K562 (cell line): ENCODE results near the gene PADI1. TPM values are rescaled to one million over a fixed set of nuclear protein-coding genes. Genes with fewer than 3 reads are reported as not detected.

Source experiments
- ATAC-seq: fragments of 200-7000 bp; cut with Tn5 transposase; 3 replicates; pipeline ENCODE4 v1.9.1; 2020; ENCODE audit warnings: moderate library complexity
- BruUV-seq: library from RNA; stranded (reverse); fragments of 400-500 nt; replicated peaks from 2 replicates; lab custom pipeline; 2021; lab: Mats Ljungman, UMichigan
- CTCF ChIA-PET: fragments of 300-600 bp; formaldehyde crosslinking; extraction: SDS; loops from one replicate; lab custom pipeline; 2021; ENCODE audit warnings: low intra/inter-chr PET ratio; lab: Yijun Ruan, JAX
- POLR2A ChIA-PET: fragments of 300-600, 350-650 bp; sonication (Branson Sonifier 250); formaldehyde crosslinking; extraction: SDS; loops from one replicate; lab custom pipeline; 2021; ENCODE audit warnings: antibody characterized with exemption, inconsistent platforms; lab: Yijun Ruan, JAX
- DNase-seq, 4 experiments: peaks; one replicate each; pipeline versions ENCODE4 v3.0.0 to v3.0.0-alpha.2; 2011 to 2018; ENCODE audit warnings: low spot score in 3 of 4, mixed read lengths in 3 of 4; ENCODE audit errors: extremely low read depth in 1 of 4
- FAIRE-seq: peaks from 2 replicates; lab custom pipeline; 2011; peaks lifted over from hg19 to GRCh38; lab: Jason Lieb, UNC
- H2AFZ ChIP-seq: 2 replicates; pipeline ENCODE4 v1.6.0; 2011; ENCODE audit warnings: low read depth, low read length, control low read depth, inconsistent platforms
- H3K27ac ChIP-seq: fragments of 200-600 bp; 3 replicates; pipeline ENCODE4 v1.8.0; 2011; ENCODE audit warnings: low read depth, mild to moderate bottlenecking, control low read depth, inconsistent platforms, low read length, moderate library complexity, mixed read lengths; ENCODE audit errors: extremely low read depth
- H3K27me3 ChIP-seq, 2 experiments: fragments of 300-600 bp in 1 of 2; 2 replicates in 1 of 2; 3 replicates in 1 of 2; pipeline versions ENCODE4 v1.6.0 to v1.8.0; 2011; ENCODE audit warnings: inconsistent platforms in 2 of 2, low read length in 2 of 2, mild to moderate bottlenecking in 1 of 2, mixed read lengths in 1 of 2, moderate library complexity in 1 of 2; ENCODE audit not compliant: control insufficient read depth in 2 of 2, insufficient read depth in 2 of 2
- H3K36me3 ChIP-seq: fragments of 300-600 bp; 3 replicates; pipeline ENCODE4 v1.8.0; 2011; ENCODE audit warnings: mild to moderate bottlenecking, low read length, inconsistent platforms; ENCODE audit not compliant: control insufficient read depth, insufficient read depth
- H3K4me1 ChIP-seq, 2 experiments: fragments of 200-600 bp in 1 of 2; replicated peaks in 1 of 2; 2 replicates in 1 of 2; 3 replicates in 1 of 2; pipeline versions ENCODE4 v1.5.1 to v1.8.0; 2011; ENCODE audit warnings: inconsistent platforms in 2 of 2, low read length in 2 of 2, mild to moderate bottlenecking in 1 of 2, mixed read lengths in 1 of 2, moderate library complexity in 1 of 2; ENCODE audit not compliant: control insufficient read depth in 2 of 2, insufficient read depth in 2 of 2
- H3K4me2 ChIP-seq: 2 replicates; pipeline ENCODE4 v1.6.1; 2011; ENCODE audit warnings: low read length, control low read depth, inconsistent platforms, mixed read lengths; ENCODE audit not compliant: insufficient read depth
- H3K4me3 ChIP-seq: fragments of 200-600 bp; sonication (generic), shearing (Covaris generic); 2 replicates; pipeline ENCODE4 v1.5.1; 2016; ENCODE audit warnings: control low read depth, inconsistent platforms
- H3K79me2 ChIP-seq: fragments of 200-600 bp; 3 replicates; pipeline ENCODE4 v1.8.0; 2011; ENCODE audit warnings: low read length, inconsistent platforms; ENCODE audit not compliant: control insufficient read depth, insufficient read depth
- H3K9ac ChIP-seq, 2 experiments: 2 replicates each; pipeline versions ENCODE4 v1.6.0 to v1.6.1; 2011; ENCODE audit warnings: low read depth in 2 of 2, low read length in 2 of 2, control low read depth in 1 of 2, inconsistent platforms in 1 of 2, mild to moderate bottlenecking in 1 of 2, mixed read lengths in 1 of 2; ENCODE audit not compliant: insufficient read depth in 1 of 2
- H3K9me1 ChIP-seq: one replicate; pipeline ENCODE4 v1.6.0; 2011; ENCODE audit warnings: inconsistent platforms, mild to moderate bottlenecking, low read length, moderate library complexity; ENCODE audit not compliant: control insufficient read depth, insufficient read depth
- H3K9me3 ChIP-seq: replicated peaks from 2 replicates; pipeline ENCODE4 v1.5.1; 2011; ENCODE audit warnings: low read depth, low read length, inconsistent platforms; ENCODE audit not compliant: control insufficient read depth, insufficient read depth
- H4K20me1 ChIP-seq: replicated peaks from 2 replicates; pipeline ENCODE4 v1.6.1; 2011; ENCODE audit warnings: low read length, inconsistent platforms, mixed read lengths; ENCODE audit not compliant: control insufficient read depth, insufficient read depth
- ADNP ChIP-seq: fragments of 200-800 bp; sonication (Bioruptor generic); IDR thresholded peaks from 2 replicates; pipeline ENCODE4 v1.6.1; 2016; ENCODE audit warnings: missing genetic modification characterization, missing compliant biosample characterization
- BRF1 ChIP-seq: IDR thresholded peaks from 3 replicates; pipeline ENCODE4 v1.6.1; 2011; ENCODE audit warnings: borderline replicate concordance, mild to moderate bottlenecking; ENCODE audit not compliant: insufficient read length; ENCODE audit errors: extremely low read depth
- CTCF ChIP-seq, 3 experiments: IDR thresholded peaks in 2 of 3; conservative IDR thresholded peaks in 1 of 3; 2 replicates each; pipeline ENCODE4 v1.5.1; 2011 to 2012; ENCODE audit warnings: low read length in 3 of 3, mild to moderate bottlenecking in 3 of 3, control low read depth in 2 of 3, improper control_type of control experiment in 1 of 3, inconsistent platforms in 1 of 3, low read depth in 1 of 3, mixed read lengths in 1 of 3, moderate library complexity in 1 of 3; ENCODE audit not compliant: insufficient read depth in 2 of 3
- NFXL1 ChIP-seq: fragments of 450-650 bp; formaldehyde crosslinking; IDR thresholded peaks from 2 replicates; pipeline ENCODE4 v1.4.0; 2021; ENCODE audit warnings: mild to moderate bottlenecking
- SNRNP70 ChIP-seq: fragments of 200-400 bp; formaldehyde crosslinking; optimal IDR thresholded peaks from 2 replicates; pipeline ENCODE3; 2017; ENCODE audit warnings: low read depth, low read length
- ZBTB8A ChIP-seq: fragments of 450-650 bp; IDR thresholded peaks from 2 replicates; pipeline ENCODE4 v1.6.1; 2018; ENCODE audit warnings: mild to moderate bottlenecking, moderate library complexity; ENCODE audit not compliant: partially characterized antibody
- ZNF696 ChIP-seq: fragments of 250-450 bp; sonication (Bioruptor Pico); conservative IDR thresholded peaks from 2 replicates; pipeline ENCODE4 v1.4.0; 2020; ENCODE audit warnings: mild to moderate bottlenecking, moderate library complexity
- ZNF76 ChIP-seq: fragments of 250-450 bp; sonication (Bioruptor Pico); IDR thresholded peaks from 2 replicates; pipeline ENCODE4 v1.4.0; 2020; ENCODE audit warnings: mild to moderate bottlenecking, moderate library complexity, borderline replicate concordance
- WGBS: fragments of 100-300 bp; shearing (Covaris generic); methylation state at CpG from one replicate; pipeline ENCODE4 v1.1.6; 2016; ENCODE audit warnings: low coverage, mixed read lengths; ENCODE audit not compliant: insufficient coverage; ENCODE audit errors: missing lambda C conversion rate; 5-methylcytosine and 5-hydroxymethylcytosine counted together
- in situ Hi-C: fragments of 300-500 bp; cut with MboI; formaldehyde crosslinking; loops from 4 replicates; pipeline ENCODE4 v1.15.0; 2018; ENCODE audit warnings: inconsistent platforms, mixed read lengths
- intact Hi-C: fragments of 100-400 bp; cut with micrococcal nuclease; formaldehyde crosslinking; loops from 2 replicates; pipeline ENCODE4 v1.14.2; 2022
- polyA plus RNA-seq, 8 experiments: library from polyadenylated mRNA; depleted of rRNA in 4 of 8; stranded (reverse) in 5 of 8; unstranded in 3 of 8; fragments of >200 nt; fragmentation: Nextera tagmentation in 2 of 8; fragmentation: Illumina TruSeq in 1 of 8; extraction: Ambion mirVana in 2 of 8; extraction: Trizol in 1 of 8; gene quantifications; 2 replicates each; pipeline versions ENCODE4 v1.2.1 to v1.2.3, GENCODE V29; 2011 to 2014; ENCODE audit warnings: inconsistent platforms in 1 of 8, missing spikeins in 1 of 8
- total RNA-seq, 7 experiments: library from RNA; depleted of rRNA in 6 of 7; stranded (reverse); fragments of >200 nt in 6 of 7; fragmentation: Illumina TruSeq in 2 of 7; extraction: Trizol in 2 of 7; gene quantifications; 2 replicates each; pipeline versions ENCODE4 v1.2.1 to v1.2.3, GENCODE V29; 2011 to 2021; ENCODE audit warnings: low replicate concordance in 1 of 7
- TF ChIP-seq, protein P1 (sequence below): fragments of 450-650 bp; IDR thresholded peaks from 2 replicates; pipeline ENCODE4 v1.7.1; 2018; ENCODE audit warnings: mild to moderate bottlenecking, low read depth; ENCODE audit not compliant: partially characterized antibody

Gene PADI1
- total and polyA plus RNA-seq, 9 of the 15 experiments (the other 6 are each of a cell fraction or from before 2014, with no cell fraction given) = not detected

- 0 out of 6 replicates have a peak, but pooled peaks of 1 of the 3 experiments have one; percentile 4 for TF ChIP-seq CTCF (IDR thresholded peaks at IDR 0.05 in 2 of 3, conservative IDR thresholded peaks at IDR 0.05 in 1 of 3; ENCODE audit: insufficient read depth in 2 of 3, low read depth in 1 of 3, low read length in 3 of 3)
- no peak for TF ChIP-seq SNRNP70
- TF ChIP-seq, protein P1, sequence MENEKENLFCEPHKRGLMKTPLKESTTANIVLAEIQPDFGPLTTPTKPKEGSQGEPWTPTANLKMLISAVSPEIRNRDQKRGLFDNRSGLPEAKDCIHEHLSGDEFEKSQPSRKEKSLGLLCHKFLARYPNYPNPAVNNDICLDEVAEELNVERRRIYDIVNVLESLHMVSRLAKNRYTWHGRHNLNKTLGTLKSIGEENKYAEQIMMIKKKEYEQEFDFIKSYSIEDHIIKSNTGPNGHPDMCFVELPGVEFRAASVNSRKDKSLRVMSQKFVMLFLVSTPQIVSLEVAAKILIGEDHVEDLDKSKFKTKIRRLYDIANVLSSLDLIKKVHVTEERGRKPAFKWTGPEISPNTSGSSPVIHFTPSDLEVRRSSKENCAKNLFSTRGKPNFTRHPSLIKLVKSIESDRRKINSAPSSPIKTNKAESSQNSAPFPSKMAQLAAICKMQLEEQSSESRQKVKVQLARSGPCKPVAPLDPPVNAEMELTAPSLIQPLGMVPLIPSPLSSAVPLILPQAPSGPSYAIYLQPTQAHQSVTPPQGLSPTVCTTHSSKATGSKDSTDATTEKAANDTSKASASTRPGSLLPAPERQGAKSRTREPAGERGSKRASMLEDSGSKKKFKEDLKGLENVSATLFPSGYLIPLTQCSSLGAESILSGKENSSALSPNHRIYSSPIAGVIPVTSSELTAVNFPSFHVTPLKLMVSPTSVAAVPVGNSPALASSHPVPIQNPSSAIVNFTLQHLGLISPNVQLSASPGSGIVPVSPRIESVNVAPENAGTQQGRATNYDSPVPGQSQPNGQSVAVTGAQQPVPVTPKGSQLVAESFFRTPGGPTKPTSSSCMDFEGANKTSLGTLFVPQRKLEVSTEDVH = no peak
- no peak for TF ChIP-seq NFXL1 (CRISPR knock-in tag)
These were observed 60.2 kb downstream of the PADI1 start (continued) for GRCh38 chr1:17265162-17265561.

DNA sequence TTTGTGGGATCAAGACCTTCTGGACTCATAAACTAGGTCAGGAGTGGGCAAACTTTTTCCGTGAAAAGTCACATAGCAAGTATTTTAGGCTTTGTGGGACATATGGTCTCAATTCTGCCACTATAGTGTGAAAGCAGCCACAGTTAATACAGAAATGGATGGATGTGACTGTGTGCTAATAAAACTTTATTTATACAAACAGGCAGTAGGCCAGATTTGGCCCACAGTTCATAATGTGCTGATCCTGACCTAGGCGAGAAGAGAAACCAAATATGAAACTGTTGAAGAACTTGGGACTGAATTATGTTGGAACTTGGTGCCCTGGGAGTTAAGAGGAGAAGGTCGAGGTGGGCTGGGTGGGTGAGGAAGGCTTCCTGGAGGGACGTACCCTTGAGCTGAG is 61.0 kb downstream of the PADI1 start:
- H3K4me3 ChIP-seq = no peak overlapping the region
- CTCF ChIA-PET = no interaction called here
- 10% methylated on average over 4 of the region's 4 CpGs for WGBS
- H2AFZ ChIP-seq = no peak overlapping the region
- no peaks in the 10 kb centered on the region for H3K9me3 ChIP-seq
- no peak overlapping the region for H3K4me2 ChIP-seq
- H3K9ac ChIP-seq = no peak overlapping the region
- intact Hi-C loops (no loop called here), in situ Hi-C loops (no loop called here)
- BruUV-seq = no TSS peak
- FAIRE-seq = no peak
- POLR2A ChIA-PET = interaction anchor here (0.6 kb wide), 1 partner anchor 261 kb away, joined by 3 read pairs; no protein-coding TSS in a partner anchor
- no peak overlapping the region for H3K27ac ChIP-seq
- no peak for DNase-seq
- no peaks in the 10 kb centered on the region for H4K20me1 ChIP-seq
- H3K9me1 ChIP-seq = no peaks in the 10 kb centered on the region
- no peak for ATAC-seq
- H3K4me1 ChIP-seq = no peaks in the 10 kb centered on the region
- peaks cover 2 to 30% of the 10 kb centered on the region in 2 experiments; a peak in 3 of 5 replicates for H3K27me3 ChIP-seq
- H3K36me3 ChIP-seq = no peaks in the 10 kb centered on the region
- H3K79me2 ChIP-seq = no peaks in the 10 kb centered on the region
- TF ChIP-seq ADNP (tag) (no peak), ZBTB8A (no peak), ZNF76 (CRISPR knock-in tag) (no peak), ZNF696 (CRISPR knock-in tag) (no peak), BRF1 (no peak)
